MM.1S (cell line): ENCODE measurements around the gene SLC3A2.

ENCODE experiments used
- CTCF ChIP-seq: fragments of 300-600 bp; sonication (generic); IDR thresholded peaks from 2 replicates; pipeline ENCODE4 v1.5.1; 2016; ENCODE audit warnings: antibody characterized with exemption, low read length, mixed read lengths
- EZH2 ChIP-seq: fragments of 300-600 bp; sonication (generic); optimal IDR thresholded peaks from 2 replicates; pipeline ENCODE3; 2017; ENCODE audit warnings: low read depth, mild to moderate bottlenecking, antibody characterized with exemption, low read length, mixed read lengths
- EZH2phosphoT487 ChIP-seq: fragments of 300-600 bp; sonication (generic); IDR thresholded peaks from 2 replicates; pipeline ENCODE4 v1.6.1; 2018; ENCODE audit warnings: antibody characterized with exemption, low read length

DNA sequence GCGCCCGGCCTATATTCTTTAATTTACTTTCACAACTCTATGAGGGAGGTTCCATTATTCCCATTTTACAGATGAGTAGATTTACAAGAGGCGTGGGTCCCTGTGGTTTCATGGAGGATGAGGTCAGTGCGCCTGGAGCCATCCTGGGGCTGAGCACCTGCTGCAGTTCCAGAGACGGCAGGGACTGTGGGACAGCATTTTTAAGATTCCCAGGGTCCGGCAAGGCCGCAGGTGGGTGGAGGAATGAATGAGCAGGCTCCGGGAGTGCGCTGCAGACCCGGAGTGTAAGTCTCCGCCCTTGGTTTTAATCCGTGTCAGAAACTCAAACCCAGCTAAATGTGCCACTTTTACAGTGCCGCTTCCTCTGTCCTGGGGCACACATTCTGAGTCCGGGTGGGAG, 44.6 kb downstream of the SLC3A2 start:
- TF ChIP-seq CTCF (no peak), EZH2 (no peak), EZH2phosphoT487 (no peak)
